ENCODE data around the gene GP5. TPM values are rescaled to one million over a fixed set of nuclear protein-coding genes. Genes with fewer than 3 reads are reported as not detected.

Gene GP5
- total RNA-seq, 2 donors from 2014 or later = 1.6 to 1.9 TPM

DNA sequence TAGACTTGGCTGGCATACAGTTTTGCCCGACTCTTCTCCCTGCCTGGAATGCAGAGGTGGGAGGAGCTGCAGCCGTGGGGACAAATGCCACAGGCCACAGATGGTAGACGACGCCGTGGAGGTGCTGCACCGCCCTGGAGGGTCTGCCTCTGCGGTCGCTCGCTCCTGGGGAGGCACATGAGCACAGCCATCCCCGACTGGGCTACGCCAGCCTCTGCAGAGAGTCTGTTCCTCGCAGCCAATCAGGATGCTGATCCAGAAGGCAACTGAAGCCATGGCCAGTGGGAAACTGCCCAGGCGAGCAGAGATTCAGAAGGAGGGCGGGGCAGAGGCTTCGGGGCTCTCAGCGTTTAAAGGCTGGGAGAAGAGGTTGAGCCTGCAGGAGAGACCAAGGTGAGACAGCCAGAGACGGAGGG, 17.6 kb downstream of the GP5 start:
- no peaks in the 10 kb centered on the region for H3K9me3 Mint-ChIP-seq
- ATAC-seq (replicated peaks in 1 of 2) = no peak
- peaks cover 10% of the 10 kb centered on the region for H3K27me3 Mint-ChIP-seq (ENCODE audit: low read depth)
- H3K27ac Mint-ChIP-seq = no peak overlapping the region
- H3K4me3 Mint-ChIP-seq = no peak overlapping the region
- H3K4me1 Mint-ChIP-seq (ENCODE audit: low read depth) = no peaks in the 10 kb centered on the region
- no peaks in the 10 kb centered on the region for H3K36me3 Mint-ChIP-seq (ENCODE audit: insufficient read depth in 2 of 2)
- DNase-seq = no peak

GRCh38 chr3:194380326-194380725, 18.7 kb downstream of the GP5 start:
- H3K36me3 Mint-ChIP-seq (ENCODE audit: insufficient read depth in 2 of 2) = no peaks in the 10 kb centered on the region
- H3K27me3 Mint-ChIP-seq (ENCODE audit: low read depth) = peaks cover 13% of the 10 kb centered on the region
- no peaks in the 10 kb centered on the region for H3K4me1 Mint-ChIP-seq (ENCODE audit: low read depth)
- no peaks in the 10 kb centered on the region for H3K9me3 Mint-ChIP-seq
- no peak for ATAC-seq (replicated peaks in 1 of 2)
- DNase-seq = no peak
- H3K27ac Mint-ChIP-seq = no peak overlapping the region
- H3K4me3 Mint-ChIP-seq = no peak overlapping the region

- DNase-seq (no peak), ATAC-seq (replicated peaks in 1 of 2) (no peak)
- Mint-ChIP-seq H3K4me1 (ENCODE audit: low read depth) (no peaks in the 10 kb centered on the region), H3K27me3 (ENCODE audit: low read depth) (peaks cover 19% of the 10 kb centered on the region), H3K36me3 (ENCODE audit: insufficient read depth in 2 of 2) (no peaks in the 10 kb centered on the region), H3K4me3 (no peak overlapping the region), H3K27ac (no peak overlapping the region), H3K9me3 (no peaks in the 10 kb centered on the region)
Observed at GRCh38 chr3:194379651-194380050, 19.4 kb downstream of the GP5 start.

- no peaks in the 10 kb centered on the region for H3K36me3 Mint-ChIP-seq (ENCODE audit: insufficient read depth in 2 of 2)
- H3K27ac Mint-ChIP-seq = no peak overlapping the region
- no peaks in the 10 kb centered on the region for H3K4me1 Mint-ChIP-seq (ENCODE audit: low read depth)
- peaks cover 19% of the 10 kb centered on the region for H3K27me3 Mint-ChIP-seq (ENCODE audit: low read depth)
- DNase-seq (no peak), ATAC-seq (replicated peaks in 1 of 2) (no peak)
- no peak overlapping the region for H3K4me3 Mint-ChIP-seq
- H3K9me3 Mint-ChIP-seq = no peaks in the 10 kb centered on the region
Observed at GRCh38 chr3:194379231-194379630, 19.8 kb downstream of the GP5 start.

DNA sequence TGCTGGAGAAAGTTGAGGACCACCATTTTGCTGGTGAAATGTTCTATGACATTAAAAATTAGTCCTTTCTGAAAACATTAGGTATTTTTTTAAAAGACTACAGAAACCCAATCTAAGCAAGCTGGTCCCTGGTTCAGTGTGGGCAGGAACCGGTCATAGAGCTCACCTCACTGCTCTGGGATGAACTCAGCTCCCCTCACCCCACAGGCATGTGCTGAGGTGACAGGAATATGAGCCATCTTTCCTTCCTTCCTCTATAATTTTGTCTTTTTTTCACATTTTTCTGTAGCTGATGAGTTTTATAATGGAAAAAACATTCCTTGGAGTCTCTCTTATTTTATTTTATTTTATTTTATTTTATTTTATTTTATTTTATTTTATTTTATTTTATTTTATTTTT, 21.4 kb downstream of the GP5 start:
- H3K4me1 Mint-ChIP-seq (ENCODE audit: low read depth) = no peaks in the 10 kb centered on the region
- no peak overlapping the region for H3K4me3 Mint-ChIP-seq
- no peak for ATAC-seq (replicated peaks in 1 of 2)
- H3K36me3 Mint-ChIP-seq (ENCODE audit: insufficient read depth in 2 of 2) = no peaks in the 10 kb centered on the region
- peaks cover 19% of the 10 kb centered on the region for H3K27me3 Mint-ChIP-seq (ENCODE audit: low read depth)
- H3K9me3 Mint-ChIP-seq = no peaks in the 10 kb centered on the region
- no peak for DNase-seq
- no peak overlapping the region for H3K27ac Mint-ChIP-seq

DNA sequence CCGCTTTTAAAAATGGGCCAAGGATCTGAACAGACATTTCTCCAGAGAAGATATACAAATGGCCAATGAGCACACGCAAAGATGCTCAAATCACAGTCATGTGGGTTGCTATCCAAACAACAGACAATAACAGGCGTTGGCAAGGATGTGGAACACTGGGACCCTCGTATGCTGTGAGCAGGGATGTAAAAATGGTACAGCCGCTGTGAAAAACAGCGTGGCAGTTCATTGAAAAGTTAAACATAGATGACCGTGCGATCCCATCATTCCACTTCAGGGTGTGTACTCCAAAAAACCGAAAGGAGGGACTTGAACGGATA, 22.9 kb downstream of the GP5 start:
- Mint-ChIP-seq H3K36me3 (ENCODE audit: insufficient read depth in 2 of 2) (no peaks in the 10 kb centered on the region), H3K9me3 (no peaks in the 10 kb centered on the region), H3K27me3 (ENCODE audit: low read depth) (peaks cover 19% of the 10 kb centered on the region), H3K27ac (no peak overlapping the region), H3K4me3 (no peak overlapping the region), H3K4me1 (ENCODE audit: low read depth) (no peaks in the 10 kb centered on the region)
- ATAC-seq (replicated peaks in 1 of 2) (no peak), DNase-seq (no peak)

- H3K4me3 Mint-ChIP-seq = no peak overlapping the region
- ATAC-seq (replicated peaks in 1 of 2) (no peak), DNase-seq (no peak)
- peaks cover 22% of the 10 kb centered on the region for H3K27me3 Mint-ChIP-seq (ENCODE audit: low read depth)
- H3K9me3 Mint-ChIP-seq = no peaks in the 10 kb centered on the region
- H3K36me3 Mint-ChIP-seq (ENCODE audit: insufficient read depth in 2 of 2) = no peaks in the 10 kb centered on the region
- H3K4me1 Mint-ChIP-seq (ENCODE audit: low read depth) = no peaks in the 10 kb centered on the region
- no peak overlapping the region for H3K27ac Mint-ChIP-seq
Observed at GRCh38 chr3:194375473-194376240, 23.4 kb downstream of the GP5 start.

GRCh38 chr3:194374935-194375334, 24.1 kb downstream of the GP5 start:
- Mint-ChIP-seq H3K27ac (no peak overlapping the region), H3K36me3 (ENCODE audit: insufficient read depth in 2 of 2) (no peaks in the 10 kb centered on the region), H3K9me3 (no peaks in the 10 kb centered on the region), H3K4me3 (no peak overlapping the region), H3K27me3 (ENCODE audit: low read depth) (peaks cover 29% of the 10 kb centered on the region), H3K4me1 (ENCODE audit: low read depth) (no peaks in the 10 kb centered on the region)
- ATAC-seq (replicated peaks in 1 of 2) = no peak
- DNase-seq = no peak

- no peak overlapping the region for H3K4me3 Mint-ChIP-seq
- no peak for ATAC-seq (replicated peaks in 1 of 2)
- H3K27me3 Mint-ChIP-seq (ENCODE audit: low read depth) = peaks cover 36% of the 10 kb centered on the region
- H3K4me1 Mint-ChIP-seq (ENCODE audit: low read depth) = no peaks in the 10 kb centered on the region
- H3K27ac Mint-ChIP-seq = no peak overlapping the region
- H3K9me3 Mint-ChIP-seq = no peaks in the 10 kb centered on the region
- H3K36me3 Mint-ChIP-seq (ENCODE audit: insufficient read depth in 2 of 2) = no peaks in the 10 kb centered on the region
- DNase-seq = no peak
Observed at GRCh38 chr3:194373899-194374298, 25.2 kb downstream of the GP5 start.

- Mint-ChIP-seq H3K4me3 (no peak overlapping the region), H3K27ac (no peak overlapping the region), H3K27me3 (ENCODE audit: low read depth) (peaks cover 36% of the 10 kb centered on the region), H3K4me1 (ENCODE audit: low read depth) (no peaks in the 10 kb centered on the region), H3K36me3 (ENCODE audit: insufficient read depth in 2 of 2) (no peaks in the 10 kb centered on the region), H3K9me3 (no peaks in the 10 kb centered on the region)
- DNase-seq (no peak), ATAC-seq (replicated peaks in 1 of 2) (no peak)
Observed at GRCh38 chr3:194373028-194373427, 26.0 kb downstream of the GP5 start.

GRCh38 chr3:194370753-194371152, 28.3 kb downstream of the GP5 start:
- Mint-ChIP-seq H3K36me3 (ENCODE audit: insufficient read depth in 2 of 2) (no peaks in the 10 kb centered on the region), H3K4me1 (ENCODE audit: low read depth) (no peaks in the 10 kb centered on the region), H3K27me3 (ENCODE audit: low read depth) (peaks cover 40% of the 10 kb centered on the region), H3K4me3 (no peak overlapping the region), H3K9me3 (no peaks in the 10 kb centered on the region), H3K27ac (no peak overlapping the region)
- DNase-seq (no peak), ATAC-seq (replicated peaks in 1 of 2) (no peak)

DNA sequence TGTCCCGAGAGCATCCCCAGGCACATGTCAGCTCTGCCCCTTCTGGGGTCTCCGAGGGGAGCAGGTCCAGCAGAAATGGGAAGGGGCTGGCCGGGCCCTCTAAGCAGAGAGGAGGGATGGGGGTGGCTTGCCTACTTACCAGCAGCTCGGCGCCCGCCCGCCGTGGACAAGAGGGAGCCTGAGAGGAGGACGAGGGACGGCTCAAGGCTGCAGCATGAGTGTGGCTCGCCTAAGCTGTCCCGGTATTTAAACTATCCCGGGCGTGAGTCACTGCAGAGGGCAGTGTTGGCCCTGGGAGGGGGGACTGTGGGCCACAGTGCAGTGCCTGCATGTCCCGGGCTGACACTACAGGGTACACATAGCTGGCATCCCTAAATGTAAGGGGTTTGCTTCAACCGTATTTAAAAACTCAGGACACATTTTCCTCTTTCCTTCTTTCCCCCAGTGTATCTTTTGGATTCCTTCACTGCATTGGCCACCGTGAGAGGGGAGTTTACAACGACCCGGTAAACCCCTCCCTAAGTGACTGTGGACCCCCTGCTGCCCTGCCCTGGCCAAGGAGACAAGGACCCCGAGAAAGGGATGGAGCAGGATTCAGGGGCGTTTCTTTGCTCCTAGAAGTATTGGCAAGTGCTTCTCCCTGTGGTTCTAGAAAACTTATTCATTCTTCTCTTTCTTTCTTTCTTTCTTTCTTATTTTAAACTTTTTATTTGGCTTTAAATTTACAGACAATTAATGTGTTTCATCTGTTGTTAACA, 29.4 kb downstream of the GP5 start, which contains the start of gene LRRC15:
LRRC15 (minus strand) TSS at position 222 of the 758 bp plus-strand sequence. CDS start 8,700 bp downstream, outside the sequence.
- Mint-ChIP-seq H3K36me3 (ENCODE audit: insufficient read depth in 2 of 2) (no peaks in the 10 kb centered on the region), H3K27me3 (ENCODE audit: low read depth) (peaks cover 31% of the 10 kb centered on the region), H3K4me1 (ENCODE audit: low read depth) (no peaks in the 10 kb centered on the region), H3K27ac (no peak within 1 kb of the TSS), H3K4me3 (no peak within 1 kb of the TSS), H3K9me3 (no peaks in the 10 kb centered on the region)
- no peak for ATAC-seq (replicated peaks in 1 of 2)
- DNase-seq = no peak

GRCh38 chr3:194368918-194369317, 30.1 kb downstream of the GP5 start:
- no peak overlapping the region for H3K4me3 Mint-ChIP-seq
- no peaks in the 10 kb centered on the region for H3K36me3 Mint-ChIP-seq (ENCODE audit: insufficient read depth in 2 of 2)
- no peak for DNase-seq

More at GRCh38 chr3:194368918-194369317, 30.1 kb downstream of the GP5 start:
- Mint-ChIP-seq H3K27me3 (ENCODE audit: low read depth) (peaks cover 31% of the 10 kb centered on the region), H3K27ac (no peak overlapping the region), H3K9me3 (no peaks in the 10 kb centered on the region), H3K4me1 (ENCODE audit: low read depth) (no peaks in the 10 kb centered on the region)
- no peak for ATAC-seq (replicated peaks in 1 of 2)

Data from activated T-cell treated with anti-CD3 and anti-CD28 coated beads, Interleukin-2, amount 50 U/mL, for 72 hours (primary cell).